Tibial artery (tissue), 4 donors: ENCODE measurements around the gene PCDHGA9.

ENCODE experiments used
- DNase-seq, 2 donors: peaks; one replicate each; pipeline ENCODE4 v3.0.0-alpha.2; 2019
- H3K27ac ChIP-seq, 2 donors: fragments of 200-600 bp; sonication (generic) in 1 of 2; 1 replicate in 1 of 2; 2 replicates in 1 of 2; pipeline ENCODE4 v1.5.1; 2018 to 2019; ENCODE audit warnings: mild to moderate bottlenecking in 1 of 2
- H3K27me3 ChIP-seq, 2 donors: fragments of 200-600 bp; sonication (generic) in 1 of 2; one replicate each; pipeline versions ENCODE4 v1.5.1 to v1.6.0; 2016 to 2019
- H3K36me3 ChIP-seq, 3 donors: fragments of 200-600 bp; sonication (generic) in 2 of 3; one replicate each; pipeline ENCODE4 v1.5.1; 2016 to 2019; ENCODE audit warnings: mild to moderate bottlenecking in 2 of 3
- H3K4me1 ChIP-seq, 4 donors: fragments of 200-600 bp; sonication (generic) in 2 of 4; 1 replicate in 3 of 4; 2 replicates in 1 of 4; pipeline ENCODE4 v1.5.1; 2016 to 2019
- H3K4me3 ChIP-seq, 2 donors: fragments of 200-600 bp; sonication (generic) in 1 of 2; 1 replicate in 1 of 2; 2 replicates in 1 of 2; pipeline ENCODE4 v1.5.1; 2018 to 2019; ENCODE audit warnings: mild to moderate bottlenecking in 2 of 2
- H3K9me3 ChIP-seq, 3 donors: fragments of 200-600 bp; sonication (generic) in 1 of 3; one replicate each; pipeline ENCODE4 v1.5.1; 2016 to 2019
- CTCF ChIP-seq, 2 experiments: fragments of 200-600 bp in 1 of 2; fragments of 450-650 bp in 1 of 2; IDR thresholded peaks; one replicate each; pipeline ENCODE4 v1.5.1; 2017 to 2019; ENCODE audit warnings: antibody characterized with exemption in 2 of 2, mild to moderate bottlenecking in 1 of 2, moderate library complexity in 1 of 2
- intact Hi-C: fragments of 100-400 bp; cut with DNase I; formaldehyde crosslinking; loops from one replicate; pipeline ENCODE4 v1.15.0; 2023; ENCODE audit warnings: low total_unique reads

PCDHGA9 gene

GRCh38 chr5:141439411-141440141, 37.0 kb downstream of the PCDHGA9 start:
- H3K36me3 ChIP-seq, result peaks cover 0 to 53% (median 30%) of the 10 kb centered on the region in 3 donors
- H3K4me1 ChIP-seq, result no peaks in the 10 kb centered on the region
- intact Hi-C loops, result no loop called here
- H3K27me3 ChIP-seq, result no peaks in the 10 kb centered on the region
- H3K9me3 ChIP-seq, result peaks cover 2 to 91% (median 69%) of the 10 kb centered on the region in 3 donors
- no peak for TF ChIP-seq CTCF (IDR thresholded peaks at IDR 0.05)
- H3K27ac ChIP-seq, result no peak overlapping the region
- DNase-seq, result no peak
- no peak overlapping the region for H3K4me3 ChIP-seq

GRCh38 chr5:141440341-141440740, 37.8 kb downstream of the PCDHGA9 start:
- H3K9me3 ChIP-seq, result peaks cover 2 to 93% (median 64%) of the 10 kb centered on the region in 3 donors
- no peaks in the 10 kb centered on the region for H3K4me1 ChIP-seq
- no peak for DNase-seq
- H3K27ac ChIP-seq, result no peak overlapping the region
- TF ChIP-seq CTCF (IDR thresholded peaks at IDR 0.05), result no peak
- H3K27me3 ChIP-seq, result no peaks in the 10 kb centered on the region
- no peak overlapping the region for H3K4me3 ChIP-seq
- intact Hi-C loops, result no loop called here
- peaks cover 0 to 52% (median 30%) of the 10 kb centered on the region in 3 donors for H3K36me3 ChIP-seq

- no peaks in the 10 kb centered on the region for H3K4me1 ChIP-seq
- no peaks in the 10 kb centered on the region for H3K27me3 ChIP-seq
- no peak for TF ChIP-seq CTCF (IDR thresholded peaks at IDR 0.05)
- no peak overlapping the region for H3K4me3 ChIP-seq
- no peak for DNase-seq
- H3K36me3 ChIP-seq, result peaks cover 0 to 40% (median 23%) of the 10 kb centered on the region in 3 donors
- peaks cover 2 to 83% (median 51%) of the 10 kb centered on the region in 3 donors for H3K9me3 ChIP-seq
- intact Hi-C loops, result no loop called here
- no peak overlapping the region for H3K27ac ChIP-seq
Measured at GRCh38 chr5:141441571-141442170, 39.1 kb downstream of the PCDHGA9 start.
